Mesendoderm (in vitro differentiated cells): ENCODE measurements around the gene DENR.
A peak's percentile ranks its signal among the peaks of the same experiment; 100 is the strongest.
"Not testable (repeated sequence)": the region's sequence is repeated elsewhere in the genome, so short reads cannot be mapped to it uniquely, and the experiment has no call there.

Source experiments
- DNase-seq: peaks from one replicate; pipeline ENCODE4 v3.0.0; 2013
- H2AK5ac ChIP-seq: 2 replicates; pipeline ENCODE4 v1.6.1; 2013; ENCODE audit warnings: low read length, inconsistent platforms
- H2BK120ac ChIP-seq: 2 replicates; pipeline ENCODE4 v1.6.1; 2013; ENCODE audit warnings: low read depth, mild to moderate bottlenecking, low read length, moderate library complexity, mixed read lengths
- H2BK15ac ChIP-seq: replicated peaks from 2 replicates; pipeline ENCODE4 v1.6.1; 2013; ENCODE audit warnings: low read depth, mild to moderate bottlenecking, moderate library complexity
- H2BK5ac ChIP-seq: 2 replicates; pipeline ENCODE4 v1.6.1; 2013; ENCODE audit warnings: low read length, inconsistent platforms
- H3K18ac ChIP-seq: 2 replicates; pipeline ENCODE4 v1.6.1; 2013; ENCODE audit warnings: mild to moderate bottlenecking, low read length, mixed read lengths
- H3K23ac ChIP-seq: one replicate; pipeline ENCODE4 v1.6.1; 2013; ENCODE audit warnings: low read length
- H3K27ac ChIP-seq: 2 replicates; pipeline ENCODE4 v1.5.1; 2013; ENCODE audit warnings: low read depth, mild to moderate bottlenecking, inconsistent platforms, low read length, moderate library complexity
- H3K27me3 ChIP-seq: 2 replicates; pipeline ENCODE4 v1.6.1; 2013; ENCODE audit warnings: low read length, control low read depth, mild to moderate bottlenecking, inconsistent platforms; ENCODE audit not compliant: insufficient read depth, poor library complexity
- H3K36me3 ChIP-seq: 2 replicates; pipeline ENCODE4 v1.6.1; 2013; ENCODE audit warnings: low read length, inconsistent platforms; ENCODE audit not compliant: control insufficient read depth, insufficient read depth
- H3K4ac ChIP-seq: one replicate; pipeline ENCODE4 v1.6.1; 2013; ENCODE audit warnings: low read depth, mild to moderate bottlenecking, low read length, moderate library complexity
- H3K4me1 ChIP-seq: 2 replicates; pipeline ENCODE4 v1.6.1; 2013; ENCODE audit warnings: low read depth, low read length, inconsistent platforms; ENCODE audit not compliant: control insufficient read depth
- H3K4me2 ChIP-seq: 2 replicates; pipeline ENCODE4 v1.6.1; 2013; ENCODE audit warnings: low read length
- H3K4me3 ChIP-seq: 2 replicates; pipeline ENCODE4 v1.5.1; 2013; ENCODE audit warnings: mild to moderate bottlenecking, low read length
- H3K56ac ChIP-seq: one replicate; pipeline ENCODE4 v1.6.1; 2013; ENCODE audit warnings: low read length
- H3K79me1 ChIP-seq: 2 replicates; pipeline ENCODE4 v1.6.1; 2013; ENCODE audit warnings: low read length, inconsistent platforms
- H3K79me2 ChIP-seq: 2 replicates; pipeline ENCODE4 v1.6.1; 2013; ENCODE audit warnings: mild to moderate bottlenecking, low read length; ENCODE audit not compliant: control insufficient read depth, insufficient read depth
- H3K9ac ChIP-seq: 2 replicates; pipeline ENCODE4 v1.6.1; 2013; ENCODE audit warnings: low read length, inconsistent platforms
- H4K5ac ChIP-seq: one replicate; pipeline ENCODE4 v1.6.1; 2013; ENCODE audit warnings: low read length
- H4K8ac ChIP-seq: one replicate; pipeline ENCODE4 v1.6.1; 2013; ENCODE audit warnings: low read depth, mild to moderate bottlenecking, control low read depth, low read length, moderate library complexity
- WGBS: extraction: QIAGEN DNeasy Blood & Tissue Kit; methylation state at CpG from one replicate; pipeline ENCODE4 v1.1.7; 2013; ENCODE audit warnings: low lambda C conversion rate, missing lambda C conversion rate; ENCODE audit not compliant: insufficient coverage; ENCODE audit errors: extremely low coverage; 5-methylcytosine and 5-hydroxymethylcytosine counted together

DENR gene

DNA sequence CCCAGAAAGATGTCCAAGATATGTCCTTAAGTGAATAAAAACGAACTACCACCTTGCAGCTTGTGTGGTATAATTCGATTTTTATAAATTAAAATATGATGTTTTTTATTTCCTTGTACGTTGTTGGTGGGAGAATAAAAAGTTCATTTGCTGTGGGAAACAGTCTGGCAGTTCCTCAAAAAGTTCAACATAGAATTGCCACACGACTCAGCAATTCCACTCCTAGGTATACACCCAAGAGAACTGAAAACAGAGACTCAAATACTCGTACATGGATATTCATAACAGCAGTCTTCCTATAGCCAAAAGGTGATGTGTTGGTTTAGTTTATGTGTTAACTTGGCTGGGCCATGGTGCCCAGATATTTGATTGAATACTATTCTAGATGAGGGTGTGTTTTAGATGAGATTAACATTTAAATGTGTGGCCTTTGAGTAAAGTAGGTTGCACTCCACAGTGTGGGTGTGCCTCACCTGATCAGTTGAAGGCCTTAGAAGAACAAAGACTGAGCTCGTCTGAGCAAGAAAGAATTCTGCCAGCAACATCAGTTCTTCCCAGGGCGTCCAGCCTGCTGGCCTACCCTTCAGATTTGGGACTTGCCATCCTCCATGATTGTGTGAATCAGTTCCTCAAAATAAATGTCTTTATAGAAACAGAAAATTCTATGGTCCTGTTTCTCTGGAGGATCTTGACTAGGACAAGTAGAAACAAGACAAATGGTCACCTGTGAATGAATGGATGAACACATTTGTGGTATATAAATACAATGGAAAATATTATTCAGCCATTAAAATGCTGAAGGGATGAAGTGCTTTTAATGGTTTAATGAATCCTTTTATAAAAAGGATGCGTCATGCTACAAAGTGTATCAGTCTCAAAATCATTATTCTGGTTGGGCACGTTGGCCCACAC lies 5.1 kb upstream of the DENR start:
- DNase-seq: no peak
- H3K36me3 ChIP-seq: no peaks in the 10 kb centered on the region
- H3K23ac ChIP-seq: no peak overlapping the region
- H2BK120ac ChIP-seq: no peak overlapping the region
- no peak overlapping the region for H3K18ac ChIP-seq
- no peaks in the 10 kb centered on the region for H3K4me1 ChIP-seq
- H2BK15ac ChIP-seq: no peak overlapping the region
- H4K5ac ChIP-seq: no peak overlapping the region
- H3K27ac ChIP-seq: no peak overlapping the region
- H3K27me3 ChIP-seq: no peaks in the 10 kb centered on the region
- H3K56ac ChIP-seq: no peak overlapping the region
- no peak overlapping the region for H3K4me3 ChIP-seq
- 92% methylated on average over 2 of the region's 9 CpGs for WGBS
- H3K79me1 ChIP-seq: no peaks in the 10 kb centered on the region
- no peak overlapping the region for H4K8ac ChIP-seq
- H3K9ac ChIP-seq: no peak overlapping the region
- H2BK5ac ChIP-seq: no peak overlapping the region
- H2AK5ac ChIP-seq: no peak overlapping the region
- no peaks in the 10 kb centered on the region for H3K79me2 ChIP-seq
- no peak overlapping the region for H3K4ac ChIP-seq
- H3K4me2 ChIP-seq: no peak overlapping the region

DNA sequence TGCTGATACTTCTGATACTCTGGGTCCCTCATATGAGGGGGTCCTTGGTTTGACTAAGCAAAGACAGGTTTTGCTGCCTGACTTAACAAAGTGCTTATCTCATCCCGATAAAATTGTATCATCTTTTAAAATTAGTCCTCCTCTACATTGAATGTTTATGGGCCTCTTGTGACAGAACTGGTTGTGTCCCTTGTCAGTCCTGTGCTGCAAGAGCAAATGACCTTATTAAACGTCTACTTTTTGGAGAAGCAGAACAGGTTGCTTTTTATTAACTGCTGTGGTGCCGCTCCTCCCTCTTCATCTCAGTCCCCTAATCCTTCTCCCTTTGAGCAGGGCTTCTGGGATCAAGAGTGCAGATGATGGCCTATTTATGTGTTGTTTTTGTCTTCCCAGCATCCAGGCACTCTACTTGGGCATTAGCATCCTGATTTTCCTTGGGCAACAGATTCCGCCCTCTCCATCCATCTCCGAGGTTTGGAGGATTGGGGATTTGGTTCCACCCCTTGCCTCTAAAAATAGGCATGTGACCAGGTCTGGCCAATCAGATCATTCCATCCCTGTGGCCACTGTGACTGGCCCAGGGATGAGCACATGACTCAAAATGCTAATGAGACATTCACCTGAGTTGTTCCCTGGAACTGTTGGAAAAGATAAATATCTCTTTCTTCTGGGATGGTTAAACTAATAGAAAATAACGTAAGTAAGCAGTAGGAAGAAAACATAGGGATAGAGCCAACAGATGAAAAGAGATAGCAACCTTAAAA lies 2.9 kb upstream of the DENR start:
- H3K18ac ChIP-seq: no peak overlapping the region
- H3K4ac ChIP-seq: no peak overlapping the region
- no peak overlapping the region for H2BK5ac ChIP-seq
- no peak overlapping the region for H2AK5ac ChIP-seq
- no peak overlapping the region for H2BK120ac ChIP-seq
- H3K4me1 ChIP-seq: peaks cover 7% of the 10 kb centered on the region
- no peak overlapping the region for H3K4me3 ChIP-seq
- peaks cover 1% of the 10 kb centered on the region for H3K36me3 ChIP-seq
- H3K9ac ChIP-seq: no peak overlapping the region
- peak overlapping the region; percentile 67 for H2BK15ac ChIP-seq
- H3K56ac ChIP-seq: no peak overlapping the region
- H3K79me2 ChIP-seq: peaks cover 15% of the 10 kb centered on the region
- WGBS: no CpG with 5 or more reads among the region's 6 CpGs
- no peak overlapping the region for H3K4me2 ChIP-seq
- no peak overlapping the region for H3K23ac ChIP-seq
- H4K5ac ChIP-seq: no peak overlapping the region
- H3K79me1 ChIP-seq: peaks cover 9% of the 10 kb centered on the region
- H3K27ac ChIP-seq: no peak overlapping the region
- H4K8ac ChIP-seq: no peak overlapping the region
- no peaks in the 10 kb centered on the region for H3K27me3 ChIP-seq
- peak; percentile 77 for DNase-seq

DNA sequence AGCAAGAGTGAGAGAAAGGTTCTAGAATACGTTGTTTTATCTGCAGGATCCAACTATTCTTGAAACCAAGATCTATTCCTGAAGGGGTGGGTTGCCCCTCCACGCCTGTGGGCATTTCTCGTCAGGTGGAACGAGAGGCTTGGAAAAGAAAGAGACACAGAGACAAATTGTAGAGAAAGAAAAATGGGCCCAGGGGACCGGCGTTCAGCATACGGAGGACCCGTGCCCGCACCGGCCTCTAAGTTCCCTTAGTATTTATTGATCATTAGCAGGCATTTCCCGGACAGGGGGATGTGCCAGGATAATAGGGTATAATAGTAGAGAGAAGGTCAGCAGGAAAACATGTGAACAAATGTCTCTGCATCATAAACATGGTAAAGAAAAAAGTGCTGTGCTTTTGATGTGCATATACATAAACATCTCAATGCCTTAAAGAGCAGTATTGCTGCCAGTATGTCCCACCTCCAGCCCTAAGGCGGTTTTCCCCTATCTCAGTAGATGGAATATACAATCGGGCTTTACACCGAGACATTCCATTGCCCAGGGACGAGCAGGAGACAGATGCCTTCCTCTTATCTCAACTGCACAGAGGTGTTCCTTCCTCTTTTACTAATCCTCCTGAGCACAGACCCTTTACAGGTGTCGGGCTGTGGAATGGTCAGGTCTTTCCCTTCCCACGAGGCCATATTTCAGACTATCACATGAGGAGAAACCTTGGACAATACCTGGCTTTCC lies 1.7 kb upstream of the DENR start:
- not testable (repeated sequence) for H3K4me1 ChIP-seq, H3K36me3 ChIP-seq, H4K5ac ChIP-seq, H4K8ac ChIP-seq, H3K4me2 ChIP-seq, H3K27me3 ChIP-seq, H3K23ac ChIP-seq, H2BK5ac ChIP-seq, H2AK5ac ChIP-seq, H2BK120ac ChIP-seq, H3K9ac ChIP-seq, H3K4me3 ChIP-seq
- Histone ChIP-seq H3K18ac (peak overlapping the region; percentile 53), H3K4ac (peak overlapping the region; percentile 75), H3K56ac (peak overlapping the region; percentile 49), H3K79me1 (peaks cover 10% of the 10 kb centered on the region), H2BK15ac (peak overlapping the region; percentile 67), H3K27ac (peak overlapping the region; percentile 55), H3K79me2 (peaks cover 17% of the 10 kb centered on the region)
- peak; percentile 87 for DNase-seq
- WGBS: no CpG with 5 or more reads among the region's 17 CpGs

DNA sequence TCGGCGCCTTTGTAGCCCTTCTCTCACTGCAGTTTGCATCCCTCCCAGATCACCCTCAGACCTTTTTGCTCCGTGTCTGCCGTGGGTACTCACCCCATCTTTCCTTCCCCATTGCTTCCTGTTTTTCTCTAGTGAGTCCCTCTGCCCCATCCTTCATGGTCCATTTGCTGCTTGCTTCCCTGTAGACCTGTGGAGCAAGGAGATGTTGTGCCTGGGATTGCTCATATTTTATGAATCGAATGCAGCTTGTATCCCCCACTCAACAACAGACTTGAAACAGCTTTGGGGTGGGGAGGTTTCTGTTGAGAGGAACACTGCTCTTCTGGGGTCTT lies 661 bp downstream of the DENR start:
- H3K27me3 ChIP-seq: no peaks in the 10 kb centered on the region
- H3K4me2 ChIP-seq: peak overlapping the region; percentile 95
- WGBS: no CpG with 5 or more reads among the region's 5 CpGs
- peak overlapping the region; percentile 99 for H3K9ac ChIP-seq
- H3K79me2 ChIP-seq: peaks cover 31% of the 10 kb centered on the region
- peak overlapping the region; percentile 72 for H3K18ac ChIP-seq
- no peak overlapping the region for H3K23ac ChIP-seq
- H4K8ac ChIP-seq: peak overlapping the region; percentile 3
- H3K4ac ChIP-seq: no peak overlapping the region
- DNase-seq: no peak
- no peak overlapping the region for H2BK120ac ChIP-seq
- H3K56ac ChIP-seq: peak overlapping the region; percentile 99
- H2AK5ac ChIP-seq: peak overlapping the region; percentile 95
- peaks cover 7% of the 10 kb centered on the region for H3K36me3 ChIP-seq
- no peak overlapping the region for H3K27ac ChIP-seq
- H3K4me3 ChIP-seq: peak overlapping the region; percentile 92
- H3K79me1 ChIP-seq: peaks cover 14% of the 10 kb centered on the region
- H4K5ac ChIP-seq: no peak overlapping the region
- no peak overlapping the region for H2BK15ac ChIP-seq
- peak overlapping the region; percentile 57 for H2BK5ac ChIP-seq
- peaks cover 7% of the 10 kb centered on the region for H3K4me1 ChIP-seq

DNA sequence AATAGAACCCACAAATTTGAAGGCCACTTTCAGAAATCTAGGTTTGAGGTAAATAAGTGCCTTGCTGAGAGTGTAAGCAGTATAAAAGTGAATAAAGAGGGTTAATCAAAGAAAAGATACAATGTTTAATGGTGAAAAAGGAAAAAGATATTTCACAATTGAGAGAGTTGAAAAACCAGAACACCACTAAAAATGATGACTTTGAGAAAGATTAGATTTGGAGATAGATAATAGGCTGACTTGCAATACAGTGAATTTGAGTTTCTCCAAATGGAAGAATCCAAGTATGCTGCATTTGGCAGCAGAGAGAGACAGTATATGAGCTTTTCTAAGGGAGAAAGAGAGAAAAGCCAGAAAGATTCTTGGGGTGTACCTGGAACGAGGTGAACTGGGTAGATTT lies 2.2 kb downstream of the DENR start:
- H3K36me3 ChIP-seq: peaks cover 9% of the 10 kb centered on the region
- peaks cover 7% of the 10 kb centered on the region for H3K4me1 ChIP-seq

More for the DNA sequence above, 2.2 kb downstream of the DENR start:
- Histone ChIP-seq H2BK15ac (no peak overlapping the region), H3K56ac (no peak overlapping the region), H2BK5ac (no peak overlapping the region), H3K79me2 (peaks cover 37% of the 10 kb centered on the region), H3K4me3 (no peak overlapping the region), H3K18ac (no peak overlapping the region), H3K4me2 (no peak overlapping the region), H2BK120ac (no peak overlapping the region), H4K5ac (no peak overlapping the region), H3K79me1 (peaks cover 14% of the 10 kb centered on the region), H3K23ac (no peak overlapping the region), H3K9ac (no peak overlapping the region), H2AK5ac (no peak overlapping the region), H3K27ac (no peak overlapping the region), H3K4ac (no peak overlapping the region), H4K8ac (no peak overlapping the region), H3K27me3 (no peaks in the 10 kb centered on the region)
- no CpG with 5 or more reads among the region's 1 CpG for whole genome bisulfite sequencing
- no peak for DNase-seq
